ENCODE data around the gene B9D2. TPM values are rescaled to one million over a fixed set of nuclear protein-coding genes. Genes with fewer than 3 reads are reported as not detected.

B9D2 gene
- total RNA-seq, 4 donors from 2014 or later: 6.4 to 9.3 TPM; not detected in 2

- WGBS, 2 donors (ENCODE audit: low coverage in 1 of 2): 54 to 67% methylated on average over 3 to 7 of the region's 9 CpGs
- Histone ChIP-seq H3K27ac (peak overlapping the region; percentile 42 to 54 (median 44)), H3K4me3 (no peak overlapping the region), H3K36me3 (no peaks in the 10 kb centered on the region), H3K9me3 (no peaks in the 10 kb centered on the region), H3K27me3 (no peaks in the 10 kb centered on the region), H3K4me1 (peaks cover 5 to 35% (median 21%) of the 10 kb centered on the region in 4 donors)
- in situ Hi-C loops (cut with MboI; ENCODE audit: low pct_ligation_motif_present in 1 of 4, low pct_unique_long_range_greater_than_20kb in 1 of 4, low sequenced_read_pairs in 3 of 4): no loop called here
- TF ChIP-seq POLR2AphosphoS5 (IDR thresholded peaks at IDR 0.05) (peak in 1 of 3 donors; percentile 12), EP300 (IDR thresholded peaks at IDR 0.05; ENCODE audit: low read depth) (no peak), CTCF (IDR thresholded peaks at IDR 0.05) (peak in 2 of 5 experiments; percentile 14 to 23)
- intact Hi-C loops (cut with DNase I; ENCODE audit: low total_unique reads): no loop called here
- no peak for DNase-seq
Measured at GRCh38 chr19:41377977-41378709, 14.2 kb upstream of the B9D2 start.

- DNase-seq: no peak
- peak overlapping the region; percentile 71 to 87 (median 72) for H3K27ac ChIP-seq
- H3K36me3 ChIP-seq: no peaks in the 10 kb centered on the region
- no peaks in the 10 kb centered on the region for H3K27me3 ChIP-seq
- no peaks in the 10 kb centered on the region for H3K9me3 ChIP-seq
- in situ Hi-C loops (cut with MboI; ENCODE audit: low pct_ligation_motif_present in 1 of 4, low pct_unique_long_range_greater_than_20kb in 1 of 4, low sequenced_read_pairs in 3 of 4) (no loop called here), intact Hi-C loops (cut with DNase I; ENCODE audit: low total_unique reads) (no loop called here)
- 56 to 69% methylated on average over 8 of the region's 8 CpGs for WGBS, 2 donors (ENCODE audit: low coverage in 1 of 2)
- H3K4me3 ChIP-seq: peak overlapping the region; percentile 48 to 70 (median 52)
- H3K4me1 ChIP-seq: peaks cover 5 to 35% (median 21%) of the 10 kb centered on the region in 4 donors
- no peak for TF ChIP-seq POLR2A (IDR thresholded peaks at IDR 0.05)
- TF ChIP-seq CTCF (IDR thresholded peaks at IDR 0.05): no peak
- TF ChIP-seq POLR2AphosphoS5 (IDR thresholded peaks at IDR 0.05): no peak
- TF ChIP-seq EP300 (IDR thresholded peaks at IDR 0.05; ENCODE audit: low read depth): no peak
Measured at GRCh38 chr19:41376998-41377365, 13.0 kb upstream of the B9D2 start.

GRCh38 chr19:41376241-41376997 is 12.5 kb upstream of the B9D2 start, which contains the start of gene TMEM91:
TMEM91 (plus strand) TSS chr19:41376533; CDS start chr19:41378310, 1,777 bp downstream.
- H3K4me1 ChIP-seq: peaks cover 5 to 35% (median 21%) of the 10 kb centered on the region in 4 donors
- intact Hi-C loops (cut with DNase I; ENCODE audit: low total_unique reads): no loop called here
- WGBS, 2 donors (ENCODE audit: low coverage in 1 of 2): 14 to 17% methylated on average over 9 to 47 of the region's 47 CpGs
- H3K27ac ChIP-seq: peak within 1 kb of the TSS; percentile 71 to 87 (median 72)
- DNase-seq: peak; percentile 35
- in situ Hi-C loops (cut with MboI; ENCODE audit: low pct_ligation_motif_present in 1 of 4, low pct_unique_long_range_greater_than_20kb in 1 of 4, low sequenced_read_pairs in 3 of 4): no loop called here
- H3K27me3 ChIP-seq: no peaks in the 10 kb centered on the region
- H3K9me3 ChIP-seq: no peaks in the 10 kb centered on the region
- H3K36me3 ChIP-seq: no peaks in the 10 kb centered on the region
- no peak for TF ChIP-seq EP300 (IDR thresholded peaks at IDR 0.05; ENCODE audit: low read depth)
- no peak for TF ChIP-seq POLR2A (IDR thresholded peaks at IDR 0.05)
- TF ChIP-seq CTCF (IDR thresholded peaks at IDR 0.05): no peak
- no peak for TF ChIP-seq POLR2AphosphoS5 (IDR thresholded peaks at IDR 0.05)
- H3K4me3 ChIP-seq: peak within 1 kb of the TSS; percentile 48 to 70 (median 52)

GRCh38 chr19:41373993-41374392 is 10.0 kb upstream of the B9D2 start:
- H3K27me3 ChIP-seq: no peaks in the 10 kb centered on the region
- intact Hi-C loops (cut with DNase I; ENCODE audit: low total_unique reads): no loop called here
- no peaks in the 10 kb centered on the region for H3K36me3 ChIP-seq
- peak overlapping the region; percentile 19 to 51 (median 40) for H3K27ac ChIP-seq
- H3K4me3 ChIP-seq: no peak overlapping the region
- peak; percentile 79 for DNase-seq
- H3K4me1 ChIP-seq: peaks cover 5 to 35% (median 21%) of the 10 kb centered on the region in 4 donors
- H3K9me3 ChIP-seq: no peaks in the 10 kb centered on the region
- in situ Hi-C loops (cut with MboI; ENCODE audit: low pct_ligation_motif_present in 1 of 4, low pct_unique_long_range_greater_than_20kb in 1 of 4, low sequenced_read_pairs in 3 of 4): no loop called here
- TF ChIP-seq POLR2AphosphoS5 (IDR thresholded peaks at IDR 0.05) (peak; percentile 52 to 78 (median 77)), EP300 (IDR thresholded peaks at IDR 0.05; ENCODE audit: low read depth) (no peak)
- WGBS, 2 donors (ENCODE audit: low coverage in 1 of 2): 21 to 43% methylated on average over 5 to 12 of the region's 12 CpGs

Data from transverse colon (tissue), 4 donors.